NOMO-1 treated with DMSO at 0.1 percent for 48 hours (cell line): ENCODE measurements around the gene PCDH9.

Source experiments
- DNase-seq: peaks from one replicate; lab custom pipeline; 2025; ENCODE audit not compliant: unreplicated experiment; lab: John Stamatoyannopoulos, UW

Gene PCDH9

GRCh38 chr13:66425741-66426140, 804.4 kb downstream of the PCDH9 start:
- no peak for DNase-seq

- no peak for DNase-seq
Measured at GRCh38 chr13:66424422-66424821, 805.7 kb downstream of the PCDH9 start.

DNA sequence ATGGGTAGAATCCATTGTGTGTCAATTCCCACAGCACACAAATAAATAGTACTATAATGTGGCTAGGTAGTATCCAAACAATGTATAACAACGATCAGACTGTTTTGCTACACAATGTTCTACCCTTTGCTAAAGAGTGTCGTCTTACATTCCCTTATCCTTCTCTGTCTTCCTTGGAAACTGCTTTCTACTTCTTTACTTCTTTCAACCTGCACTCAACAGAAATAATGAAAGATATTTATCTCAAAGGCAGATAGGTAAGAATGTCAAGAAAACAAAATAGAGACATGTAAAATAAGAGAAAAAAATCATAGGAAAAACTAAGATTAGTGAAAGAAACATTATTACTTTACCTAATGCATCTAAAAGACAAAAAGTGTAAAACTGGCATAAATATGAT, 814.7 kb downstream of the PCDH9 start:
- no peak for DNase-seq

GRCh38 chr13:66414066-66414800, 815.9 kb downstream of the PCDH9 start:
- no peak for DNase-seq

DNA sequence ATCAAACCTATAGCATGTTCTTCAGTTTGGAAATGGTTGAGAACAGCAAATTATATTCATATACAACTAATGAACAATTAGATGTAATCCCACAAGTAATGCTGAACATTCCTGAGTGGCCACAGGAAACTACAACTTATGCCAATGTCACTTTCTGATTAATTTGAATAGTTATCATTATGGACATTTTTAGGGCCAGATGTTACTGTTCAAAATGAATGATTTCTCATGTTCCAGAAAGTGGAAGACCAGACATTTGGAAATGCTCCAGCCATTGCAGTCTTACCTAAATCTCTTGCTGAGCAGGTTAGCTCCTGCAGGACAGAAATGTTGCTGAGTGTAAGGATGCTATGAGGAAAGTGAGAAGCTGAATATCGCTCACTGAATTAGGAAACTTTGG, 819.8 kb downstream of the PCDH9 start:
- DNase-seq, result no peak

DNA sequence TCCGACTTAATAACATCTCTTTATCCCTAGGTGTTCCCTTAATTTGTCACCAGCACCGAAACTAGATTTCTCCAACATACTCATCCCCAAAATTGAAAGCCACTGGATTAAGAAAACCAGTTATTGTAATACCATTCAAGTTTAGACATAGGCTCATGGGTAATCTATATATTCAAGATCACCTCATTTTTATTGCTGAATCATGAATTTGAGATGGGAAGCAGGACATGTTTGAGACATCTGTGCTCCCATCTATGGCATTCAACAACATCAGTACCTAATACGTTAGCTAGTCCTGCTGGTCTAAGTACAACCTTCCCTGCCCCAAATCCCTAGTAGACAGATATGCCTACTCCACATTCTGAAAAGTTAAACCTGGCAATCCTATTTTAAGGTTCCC, 820.6 kb downstream of the PCDH9 start:
- no peak for DNase-seq

DNA sequence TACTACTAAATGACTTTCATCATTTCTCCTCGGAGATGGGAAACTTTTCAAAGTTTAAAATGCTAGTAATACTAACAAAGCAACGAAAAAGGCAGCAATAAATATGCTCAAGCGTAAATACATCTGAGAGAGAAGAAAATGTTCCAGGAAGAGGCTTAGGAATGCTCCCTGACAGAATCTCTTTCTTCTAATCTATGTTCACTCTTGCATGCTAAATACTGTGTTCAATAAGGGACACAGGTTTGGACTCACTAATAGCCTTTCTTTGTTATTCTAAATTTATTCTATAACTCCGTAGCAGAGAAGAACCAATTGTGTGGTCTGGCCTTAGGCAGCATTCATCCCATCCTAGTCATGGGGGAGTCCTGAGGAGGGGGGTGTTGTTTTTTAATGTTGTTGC, 823.0 kb downstream of the PCDH9 start:
- no peak for DNase-seq

DNA sequence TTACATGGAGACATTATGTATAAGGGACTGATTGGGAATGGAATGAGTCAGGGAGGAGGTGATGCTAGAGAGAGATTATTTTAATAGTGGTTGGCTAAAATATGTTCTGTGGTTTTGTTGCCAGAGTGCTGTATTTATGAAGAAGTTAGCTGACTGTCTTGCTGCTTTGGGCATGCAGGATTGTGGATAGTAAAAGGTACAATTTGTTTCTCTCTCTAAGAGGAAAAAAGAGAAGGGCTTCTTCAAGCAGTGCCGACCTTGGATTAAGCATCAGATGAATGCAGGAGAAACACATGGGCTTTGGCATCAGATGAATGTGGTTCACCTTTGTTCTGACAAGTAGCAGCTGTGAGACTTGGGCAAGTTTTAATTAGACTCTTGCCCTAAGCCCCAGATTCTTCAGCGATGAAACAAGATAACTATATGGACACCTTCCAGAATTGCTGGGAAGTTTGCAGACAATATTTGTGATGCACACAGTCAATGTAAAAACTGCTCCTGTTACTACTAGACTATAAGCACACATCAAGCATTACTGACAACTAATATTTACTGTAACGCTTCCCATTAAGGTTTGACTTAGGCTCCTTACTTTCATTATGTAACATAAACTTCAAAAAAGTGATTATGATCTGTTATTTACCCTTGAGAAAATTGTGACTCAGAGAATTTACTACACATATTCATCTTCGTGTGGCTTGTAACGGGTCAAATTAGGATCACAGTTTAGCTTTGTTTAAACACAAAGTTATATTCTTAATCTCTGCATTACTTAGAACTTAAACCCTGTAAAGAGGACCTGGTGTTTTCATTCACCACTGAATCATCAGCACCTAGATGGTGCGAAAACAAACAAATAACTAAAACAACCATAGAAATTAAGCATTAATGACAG, 824.0 kb downstream of the PCDH9 start:
- no peak for DNase-seq

GRCh38 chr13:66402546-66402945, 827.6 kb downstream of the PCDH9 start:
- no peak for DNase-seq

DNA sequence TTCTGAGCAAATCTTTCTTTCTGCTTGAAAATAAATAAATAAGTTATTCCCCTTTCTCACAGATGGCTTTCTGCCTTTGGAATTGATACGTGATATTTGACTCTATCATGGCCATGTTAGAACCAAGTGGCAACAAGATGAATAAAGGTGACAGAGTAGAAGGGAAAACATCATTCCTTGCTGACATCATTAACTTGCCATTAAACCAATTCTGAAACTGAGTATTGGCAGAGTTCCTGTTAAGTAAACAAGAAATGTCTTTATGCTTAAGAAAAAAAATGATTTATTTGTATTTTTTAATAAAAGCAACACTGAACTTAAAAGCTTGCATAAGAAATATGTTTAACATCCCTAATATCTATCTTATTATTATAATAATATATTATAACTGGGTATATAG, 828.1 kb downstream of the PCDH9 start:
- no peak for DNase-seq

DNA sequence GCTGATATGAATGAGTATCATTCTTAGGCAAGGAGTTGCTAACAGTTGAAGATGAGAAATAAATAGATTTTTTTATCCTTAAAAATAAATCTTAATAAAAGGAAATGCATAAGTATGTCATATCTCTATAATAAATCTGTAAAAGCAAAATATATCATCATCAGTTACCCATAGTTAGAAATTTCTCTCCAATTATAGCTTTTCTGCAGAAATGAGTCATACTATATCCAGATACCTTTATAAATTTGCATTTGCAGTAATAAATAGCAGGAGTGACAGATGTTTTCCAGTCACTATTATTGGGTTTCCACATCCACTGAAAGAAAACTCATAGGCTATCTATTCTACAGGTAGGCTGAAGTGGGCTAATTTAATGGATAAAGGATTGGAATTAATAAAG, 829.8 kb downstream of the PCDH9 start:
- DNase-seq, result no peak

- DNase-seq, result no peak
Measured at GRCh38 chr13:66399873-66400272, 830.3 kb downstream of the PCDH9 start.

DNA sequence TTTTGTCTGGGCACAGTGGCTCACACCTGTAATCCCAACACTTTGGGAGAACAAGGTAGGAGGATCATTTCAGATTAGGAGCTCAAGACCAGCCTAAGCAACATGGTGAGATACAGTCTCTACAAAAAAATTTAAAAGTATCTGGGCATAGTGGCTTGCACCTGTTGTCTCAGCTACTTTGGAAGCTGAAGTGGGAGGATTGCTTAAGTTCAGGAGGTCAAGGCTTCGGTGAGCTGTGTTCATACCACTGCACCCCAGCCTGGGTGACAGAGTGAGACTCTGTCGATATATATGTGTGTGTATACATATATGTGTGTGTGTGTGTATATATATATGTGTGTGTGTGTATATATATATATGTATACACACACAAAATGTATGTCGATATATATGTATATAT, 833.0 kb downstream of the PCDH9 start:
- DNase-seq, result no peak

- DNase-seq, result no peak
Measured at GRCh38 chr13:66391322-66391721, 838.8 kb downstream of the PCDH9 start.

DNA sequence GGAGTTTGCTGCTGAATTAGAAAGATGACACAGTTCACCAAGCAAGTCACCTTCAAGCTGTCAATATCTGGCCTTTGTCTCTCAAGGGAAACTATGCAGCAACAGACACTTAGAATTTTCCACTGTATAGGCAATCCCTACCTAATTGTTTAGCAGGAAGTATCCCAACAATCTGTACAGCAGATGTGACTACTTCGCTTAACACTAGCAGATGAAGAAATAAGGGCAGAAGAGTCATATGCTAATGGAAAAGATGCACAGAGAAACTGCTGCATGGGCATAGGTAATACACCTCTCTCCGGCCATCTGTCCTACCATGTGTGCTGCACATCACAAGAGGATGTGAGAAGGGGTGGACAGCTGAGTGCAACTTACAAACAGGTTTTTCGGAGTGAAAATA, 851.2 kb downstream of the PCDH9 start:
- no peak for DNase-seq

- DNase-seq, result no peak
Measured at GRCh38 chr13:66377569-66377968, 852.6 kb downstream of the PCDH9 start.

DNA sequence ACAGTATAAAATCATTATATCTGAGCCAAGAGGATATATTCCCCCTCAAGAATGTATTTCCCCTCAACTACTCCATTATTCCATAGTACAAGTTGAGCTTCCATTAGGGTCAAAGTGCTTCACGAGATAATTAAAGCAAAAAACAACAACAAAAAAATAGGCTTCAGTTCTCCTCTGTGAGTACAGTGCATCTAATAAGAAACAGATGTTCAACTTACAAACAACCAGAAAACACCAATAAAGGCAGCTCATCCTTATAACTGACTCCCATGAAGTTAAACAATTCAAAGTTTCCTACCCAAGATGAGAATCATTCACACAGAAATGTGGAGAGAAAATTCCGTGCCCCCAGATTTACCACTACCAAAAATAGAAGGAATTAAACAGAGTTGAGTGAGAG, 854.4 kb downstream of the PCDH9 start:
- no peak for DNase-seq

- no peak for DNase-seq
Measured at GRCh38 chr13:66369666-66370065, 860.5 kb downstream of the PCDH9 start.

- DNase-seq, result no peak
Measured at GRCh38 chr13:66367356-66367755, 862.8 kb downstream of the PCDH9 start.

DNA sequence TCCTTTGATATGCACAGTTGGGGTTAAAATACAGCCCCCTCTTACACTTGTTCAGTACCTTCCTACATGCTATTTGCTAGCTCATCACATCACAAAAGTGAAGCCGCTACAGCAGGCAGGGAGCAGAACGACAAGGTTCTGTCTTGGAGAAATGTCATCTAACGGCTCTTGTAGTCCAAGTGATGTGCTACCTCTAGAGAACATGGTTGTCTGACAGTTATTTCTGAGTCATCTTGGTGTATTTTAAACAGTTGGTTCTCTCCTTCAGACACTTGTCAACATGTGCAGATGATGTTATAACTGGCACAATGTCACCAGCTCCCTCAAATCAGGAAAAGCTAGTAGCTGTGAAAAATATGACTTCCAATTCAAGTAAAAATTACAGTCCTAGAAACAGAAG, 865.0 kb downstream of the PCDH9 start:
- no peak for DNase-seq

GRCh38 chr13:66364346-66364745, 865.8 kb downstream of the PCDH9 start:
- DNase-seq, result no peak

DNA sequence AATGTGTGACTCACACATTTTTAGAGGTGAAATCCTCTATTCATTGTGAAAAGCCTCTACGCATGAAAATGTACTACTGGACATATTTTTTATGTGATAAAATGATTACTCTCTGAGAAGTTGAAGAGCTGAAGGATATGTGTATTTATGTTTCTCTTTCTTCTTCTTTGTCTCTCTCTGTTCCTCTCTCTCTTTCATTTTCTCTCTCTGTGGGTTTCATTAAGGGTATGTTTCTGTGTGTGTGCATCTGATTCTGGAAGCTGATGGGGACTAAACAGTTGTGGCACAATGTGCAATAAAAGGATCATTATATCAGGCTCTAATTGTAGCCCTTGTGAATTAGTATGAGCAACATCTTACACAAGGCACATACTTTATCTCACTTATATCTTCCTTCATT, 867.7 kb downstream of the PCDH9 start:
- DNase-seq, result no peak
